ENCODE measurements around the gene ACTR2.
"Not testable (repeated sequence)": the region's sequence is repeated elsewhere in the genome, so short reads cannot be mapped to it uniquely, and the experiment has no call there.

ACTR2 gene

DNA sequence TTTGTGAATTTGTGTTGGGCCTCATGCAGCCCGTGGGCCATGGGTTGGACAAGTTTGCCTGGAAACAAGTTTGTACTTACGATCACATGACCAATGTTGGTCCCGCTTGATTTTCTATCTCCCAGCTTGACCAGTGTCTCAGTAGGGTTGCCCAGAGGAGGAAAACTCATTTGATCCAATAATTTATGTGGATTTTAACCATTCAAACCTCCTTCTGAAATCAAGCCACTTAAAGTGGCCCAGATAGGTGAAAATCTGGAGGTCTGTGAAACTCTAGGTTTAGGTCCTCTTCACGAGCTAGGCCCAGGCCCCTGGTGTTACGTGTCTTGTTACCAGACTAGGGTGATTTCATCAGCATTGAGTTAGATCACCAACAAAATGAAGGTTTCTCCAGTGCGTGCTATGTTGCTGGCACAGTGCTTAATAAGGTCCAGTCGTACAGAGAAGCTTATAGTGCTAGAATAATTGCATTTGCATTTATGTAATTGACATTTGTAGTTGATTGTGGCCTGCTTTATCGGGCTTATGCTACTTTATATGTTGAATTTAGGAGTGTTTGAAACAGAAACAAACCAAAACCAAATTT is 4.4 kb downstream of the ACTR2 start:
- DNase-seq, result peak in 1 of 2 donors; percentile 10

- DNase-seq, result peak in 1 of 2 donors; percentile 16
These were observed 5.0 kb downstream of the ACTR2 start for GRCh38 chr2:65232636-65233035.

- DNase-seq, result no peak
These were observed 13.0 kb downstream of the ACTR2 start for GRCh38 chr2:65240657-65241056.

DNA sequence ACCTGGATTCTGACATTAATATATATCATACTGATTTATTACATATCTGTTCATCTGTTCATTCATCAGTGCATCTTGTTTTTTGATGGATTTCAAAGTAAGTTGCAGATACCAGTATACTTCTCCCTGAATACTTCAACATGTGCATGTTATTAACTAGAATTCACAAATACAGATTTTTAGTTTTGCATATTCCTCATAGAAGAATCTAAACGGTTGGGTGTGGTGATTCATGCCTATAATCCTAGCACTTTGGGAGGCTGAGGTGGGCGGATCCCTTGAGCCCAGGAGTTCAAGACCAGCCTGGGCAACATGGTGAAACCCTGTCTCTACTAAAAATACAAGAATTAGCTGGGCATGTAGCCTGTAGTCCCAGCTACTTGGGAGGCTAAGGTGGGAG is 16.8 kb downstream of the ACTR2 start:
- not testable (repeated sequence) for DNase-seq

DNA sequence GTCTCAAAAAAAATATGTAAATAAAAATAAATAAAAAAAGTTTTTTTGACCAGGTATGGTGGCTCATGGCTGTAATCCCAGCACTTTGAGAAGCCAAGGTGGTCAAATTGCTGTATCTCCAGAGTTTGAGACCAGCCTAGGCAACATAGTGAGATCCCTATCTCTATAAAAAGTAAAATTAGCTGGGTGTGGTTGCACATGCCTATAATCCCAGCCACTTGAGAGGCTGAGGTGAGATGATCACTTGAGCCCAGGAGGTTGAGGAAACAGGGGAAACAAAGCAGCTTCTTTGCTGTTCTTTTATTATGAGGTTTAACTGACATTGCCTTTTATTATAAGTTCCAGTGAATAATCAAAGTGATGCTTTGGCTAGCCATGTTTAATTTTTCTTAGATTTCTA is 25.0 kb downstream of the ACTR2 start:
- DNase-seq, result no peak

DNA sequence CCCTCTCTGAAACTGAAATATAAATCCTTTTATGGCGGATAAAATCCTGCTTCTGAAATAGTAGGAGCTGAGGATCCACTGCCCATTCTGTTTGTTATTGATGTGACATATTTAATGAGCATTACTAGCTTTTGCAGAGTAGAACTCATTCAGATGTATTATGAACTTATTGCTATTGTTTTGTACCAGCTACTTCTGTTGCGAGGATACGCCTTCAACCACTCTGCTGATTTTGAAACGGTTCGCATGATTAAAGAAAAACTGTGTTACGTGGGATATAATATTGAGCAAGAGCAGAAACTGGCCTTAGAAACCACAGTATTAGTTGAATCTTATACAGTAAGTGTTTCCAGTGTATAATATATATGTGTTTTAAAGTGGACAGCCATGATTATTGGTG is 27.7 kb downstream of the ACTR2 start:
- no peak for DNase-seq

DNA sequence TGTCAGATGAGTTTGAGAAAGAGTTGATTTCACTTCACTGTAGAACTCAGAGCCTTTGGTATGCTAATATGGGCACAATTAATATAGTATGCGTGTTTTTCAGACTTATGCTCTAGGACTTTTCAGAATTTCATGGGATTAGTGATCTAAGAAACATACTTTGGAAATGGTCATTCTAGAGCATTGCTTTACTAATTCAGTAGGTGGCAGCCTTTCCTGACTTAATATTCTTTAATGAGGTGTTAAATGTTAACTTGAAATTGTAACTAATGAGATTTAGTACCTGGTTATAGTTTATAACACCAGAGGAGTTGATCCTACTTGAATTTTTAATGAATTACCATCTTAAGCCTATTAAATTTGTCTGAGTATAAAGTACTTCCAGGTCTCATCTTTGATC is 28.4 kb downstream of the ACTR2 start:
- no peak for DNase-seq

- DNase-seq, result not testable (repeated sequence)
These were observed 30.2 kb downstream of the ACTR2 start for GRCh38 chr2:65257866-65258265.

- no peak for DNase-seq
These were observed 34.0 kb downstream of the ACTR2 start for GRCh38 chr2:65261676-65262075.

- no peak for DNase-seq
These were observed 35.6 kb downstream of the ACTR2 start for GRCh38 chr2:65263262-65263661.

DNA sequence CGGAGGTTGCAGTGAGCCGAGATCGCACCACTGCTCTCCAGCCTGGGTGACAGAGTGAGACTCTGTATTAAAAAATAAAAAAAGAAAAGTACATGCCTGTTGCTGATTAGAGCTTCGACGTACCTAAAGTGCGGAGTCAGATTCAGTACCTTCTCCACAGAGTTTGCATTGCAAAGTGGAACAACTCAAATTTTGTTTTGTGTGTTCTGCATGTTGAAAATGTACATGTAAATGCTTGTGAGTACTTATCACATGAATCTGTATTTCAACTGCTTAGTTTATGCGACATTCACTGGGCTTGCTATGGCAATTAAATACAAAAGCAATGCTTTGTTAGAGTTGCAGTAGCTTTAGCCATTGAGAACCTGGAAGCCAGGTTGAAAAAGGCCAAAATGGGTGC is 36.4 kb downstream of the ACTR2 start:
- no peak for DNase-seq

DNA sequence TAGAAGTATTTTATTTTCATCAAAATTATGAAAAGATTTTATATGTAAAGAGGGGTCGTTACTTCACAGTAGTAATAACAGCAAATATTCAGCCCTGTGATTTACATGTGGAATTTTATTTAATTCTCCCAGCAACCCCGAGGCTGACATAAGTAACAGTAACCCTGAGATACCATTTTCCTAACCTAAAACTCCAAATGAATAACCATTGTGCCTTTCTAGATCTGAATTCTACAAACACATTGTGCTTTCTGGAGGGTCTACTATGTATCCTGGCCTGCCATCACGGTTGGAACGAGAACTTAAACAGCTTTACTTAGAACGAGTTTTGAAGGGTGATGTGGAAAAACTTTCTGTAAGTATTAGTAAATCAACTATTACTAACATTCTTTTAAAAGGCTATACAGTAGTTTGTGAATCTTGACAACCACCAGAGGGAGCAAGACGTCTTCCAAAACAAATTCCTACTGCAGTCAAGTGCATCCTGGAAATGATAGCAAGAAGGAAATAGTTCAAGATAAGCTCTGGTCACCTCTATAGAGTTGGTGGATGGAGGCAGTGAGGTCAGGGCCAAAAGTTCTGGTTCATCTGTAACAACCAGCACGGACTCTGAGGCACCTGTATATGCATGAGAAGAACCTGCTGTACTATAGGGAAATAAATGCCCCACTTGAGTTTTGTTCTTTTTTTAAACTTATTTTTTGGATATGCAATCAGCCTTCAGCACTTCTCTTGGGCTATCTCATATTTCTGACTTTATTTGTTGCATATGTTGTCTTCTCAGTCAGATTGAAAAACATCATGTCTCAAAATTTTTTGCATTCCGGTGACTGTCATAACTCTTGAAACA is 37.4 kb downstream of the ACTR2 start:
- DNase-seq, result peak in 1 of 2 donors; percentile 30

DNA sequence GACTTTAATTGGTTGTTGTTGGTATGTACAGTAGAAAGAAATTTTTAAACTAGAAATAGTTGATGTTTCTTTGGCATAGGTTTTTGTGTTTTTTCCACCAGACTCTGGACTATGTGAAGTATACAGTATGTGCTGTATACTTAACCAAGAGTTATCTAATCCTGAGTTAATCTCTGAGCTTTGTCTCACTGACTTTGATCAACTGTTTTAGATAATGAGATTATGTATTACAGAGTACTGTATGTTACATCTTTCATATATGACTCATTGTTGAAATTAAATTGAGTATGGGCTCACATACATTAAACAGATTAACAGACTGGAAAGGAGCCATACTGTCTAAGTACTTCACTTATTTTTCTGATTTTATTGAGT is 38.0 kb downstream of the ACTR2 start:
- no peak for DNase-seq

GRCh38 chr2:65267008-65267407 is 39.4 kb downstream of the ACTR2 start:
- no peak for DNase-seq

DNA sequence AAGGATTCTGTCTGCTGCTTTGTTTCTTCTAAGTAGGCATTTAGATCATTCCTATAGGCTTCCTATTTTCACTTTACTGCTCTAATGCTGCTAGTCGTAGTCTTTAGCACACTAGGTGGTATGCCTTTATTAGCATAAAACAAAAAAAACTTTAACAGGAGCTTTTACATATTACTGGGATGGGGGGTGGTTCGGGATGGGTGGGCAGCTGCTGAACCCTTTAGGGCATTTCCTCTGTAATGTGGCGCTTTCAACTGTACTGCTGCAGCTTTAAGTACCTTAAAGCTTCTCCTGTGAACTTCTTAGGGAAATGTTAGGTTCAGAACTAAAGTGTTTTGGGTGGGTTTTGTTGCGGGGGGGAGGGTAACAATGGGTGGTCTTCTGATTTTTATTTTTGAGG is 41.3 kb downstream of the ACTR2 start:
- DNase-seq, result no peak

DNA sequence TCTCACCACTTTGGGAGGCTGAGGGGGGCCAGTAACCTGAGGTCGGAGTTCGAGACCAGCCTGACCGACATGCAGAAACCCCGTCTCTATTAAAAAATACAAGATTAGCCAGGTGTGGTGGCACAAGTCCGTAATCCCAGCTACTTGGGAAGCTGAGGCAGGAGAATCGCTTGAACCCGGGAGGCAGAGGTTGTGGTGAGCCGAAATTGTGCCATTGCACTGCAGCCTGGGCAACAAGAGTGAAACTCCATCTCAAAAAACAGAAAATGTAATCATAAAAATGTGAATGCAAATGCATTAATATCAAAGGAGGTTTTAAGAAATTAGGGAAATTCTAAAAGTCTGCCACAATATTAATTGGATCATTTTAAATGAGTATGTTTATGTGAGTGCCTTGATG is 45.7 kb downstream of the ACTR2 start:
- no peak for DNase-seq

DNA sequence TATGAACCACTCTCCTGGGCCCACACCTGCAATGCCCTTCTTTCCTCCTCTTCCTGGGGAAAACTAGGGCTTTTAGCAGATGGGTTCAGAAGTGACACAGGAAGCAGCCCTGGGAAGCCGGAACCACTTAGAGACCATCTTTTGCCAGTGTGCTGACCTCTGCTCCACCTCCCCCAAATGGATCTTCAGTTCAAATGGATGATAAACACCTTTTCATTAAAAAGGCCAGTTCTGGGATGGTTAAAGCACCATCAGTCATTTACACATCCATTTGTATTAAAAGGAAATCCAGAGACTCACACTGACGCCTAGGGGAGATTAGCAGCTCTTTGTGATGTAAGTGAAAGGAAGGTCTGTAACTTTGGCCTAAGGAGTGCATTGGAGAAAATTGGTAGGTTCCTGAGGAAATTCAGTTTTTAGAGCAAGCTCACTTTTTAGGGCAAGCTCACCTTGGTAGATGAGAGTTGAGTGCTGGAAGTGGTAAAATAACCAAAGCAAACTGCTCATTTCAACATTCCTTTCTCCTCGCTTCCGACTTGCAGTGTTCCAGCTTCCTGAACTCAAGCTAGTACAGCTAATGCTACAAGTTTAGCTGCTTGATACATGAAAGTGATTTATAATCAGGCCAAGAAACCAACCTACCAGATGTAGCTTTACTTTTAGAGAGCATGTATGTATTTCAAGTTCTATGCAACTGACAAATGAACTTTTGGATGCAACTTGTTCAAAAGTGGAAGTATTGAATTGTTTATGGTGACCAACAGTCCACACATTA is 47.7 kb downstream of the ACTR2 start:
- no peak for DNase-seq

- DNase-seq, result no peak
These were observed 49.0 kb downstream of the ACTR2 start for GRCh38 chr2:65276609-65277008.

GRCh38 chr2:65277118-65277517 is 49.5 kb downstream of the ACTR2 start:
- DNase-seq, result no peak

DNA sequence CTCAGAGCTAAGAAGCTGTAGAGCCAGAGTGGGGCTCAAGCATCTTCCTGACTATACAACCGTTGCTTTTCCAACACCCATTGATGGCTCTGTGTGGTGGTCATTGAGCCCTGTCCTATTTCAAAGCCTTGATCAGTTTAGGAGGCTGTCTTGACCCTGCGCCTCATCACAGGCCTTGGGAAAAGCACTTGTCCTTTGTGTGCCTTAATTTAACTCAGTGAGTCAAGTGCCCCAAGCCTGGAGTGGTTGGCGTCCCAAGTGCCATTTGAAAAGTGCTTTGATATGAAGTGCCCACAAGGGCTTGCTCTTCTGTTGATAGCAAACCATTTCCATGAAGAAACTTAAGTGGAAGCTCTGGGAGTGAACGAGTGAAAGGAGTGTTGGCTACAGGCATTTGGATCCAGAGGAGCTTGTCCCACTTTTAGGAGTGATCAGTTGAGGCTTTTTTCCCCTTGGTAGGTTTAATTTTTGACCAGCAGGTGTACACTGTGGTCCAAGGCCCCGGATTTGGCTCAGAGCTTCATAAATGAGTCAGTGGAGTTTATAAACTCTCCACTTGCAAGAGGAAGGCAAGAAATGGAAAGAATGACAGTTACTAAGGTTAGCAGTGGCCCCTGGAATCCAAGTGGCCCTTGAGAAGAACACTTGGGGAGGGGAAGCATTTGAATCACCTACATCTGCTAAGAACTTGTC is 50.3 kb downstream of the ACTR2 start:
- no peak for DNase-seq

DNA sequence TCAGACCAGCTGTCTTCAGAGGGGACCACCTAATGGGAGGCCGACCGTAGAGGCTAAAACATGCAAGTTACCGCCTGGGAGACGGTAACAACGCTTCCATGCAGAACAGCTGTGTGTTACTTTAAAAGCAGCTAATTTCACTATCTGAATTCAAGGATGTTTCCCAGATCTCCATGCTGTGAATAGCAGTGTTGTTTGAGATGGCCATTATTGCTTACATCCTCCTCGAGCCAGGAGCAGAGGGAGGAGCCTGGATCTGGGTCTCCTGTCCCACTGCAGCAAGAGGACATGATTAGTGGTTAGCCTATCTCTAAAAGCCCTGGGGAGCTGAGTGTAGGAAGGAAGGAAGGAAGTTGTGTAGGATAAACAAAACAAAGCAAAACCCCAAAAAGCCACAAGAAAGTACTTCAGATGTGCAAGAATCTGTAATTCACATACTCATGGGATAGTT is 50.9 kb downstream of the ACTR2 start:
- no peak for DNase-seq

DNA sequence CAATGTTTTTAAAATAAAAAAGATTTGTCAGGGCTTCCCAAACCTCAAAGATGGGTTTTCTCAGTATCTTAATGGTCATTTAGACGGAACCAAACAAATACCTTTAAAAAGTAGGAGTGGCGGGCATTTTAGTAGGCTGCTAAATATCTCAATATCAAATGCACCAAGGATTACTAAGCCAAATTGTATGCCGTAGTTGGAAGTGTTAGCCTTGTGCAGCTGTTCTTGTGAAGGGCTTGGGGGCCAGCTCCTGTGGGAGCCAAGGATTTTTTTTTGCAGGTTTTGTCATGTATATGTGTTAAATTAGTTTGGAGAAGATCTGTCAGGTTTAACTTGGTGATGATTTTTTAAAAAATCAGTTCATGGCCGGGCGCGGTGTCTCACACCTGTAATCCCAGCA is 52.1 kb downstream of the ACTR2 start:
- DNase-seq, result no peak
